GM12874 (cell line): ENCODE measurements around the gene IL4I1.

Source experiments
- CTCF ChIP-seq: IDR thresholded peaks from 2 replicates; pipeline ENCODE4 v1.5.1; 2011; ENCODE audit warnings: low read depth, mild to moderate bottlenecking, control low read depth, low read length, moderate library complexity; ENCODE audit not compliant: insufficient read depth

IL4I1 gene

GRCh38 chr19:49927526-49928264, 31.0 kb upstream of the IL4I1 start:
- TF ChIP-seq CTCF, result no peak

- no peak for TF ChIP-seq CTCF
Measured at GRCh38 chr19:49926515-49926914, 29.8 kb upstream of the IL4I1 start.

- no peak for TF ChIP-seq CTCF
Measured at GRCh38 chr19:49925486-49925885, 28.8 kb upstream of the IL4I1 start.

- TF ChIP-seq CTCF, result no peak
Measured at GRCh38 chr19:49924004-49924880, 27.6 kb upstream of the IL4I1 start.

- no peak for TF ChIP-seq CTCF
Measured at GRCh38 chr19:49923055-49924003, 26.6 kb upstream of the IL4I1 start.

GRCh38 chr19:49921871-49922795, 25.4 kb upstream of the IL4I1 start:
- TF ChIP-seq CTCF, result no peak
